H54 (cell line): ENCODE results near the gene COMT.

ENCODE experiments used
- DNase-seq: peaks from one replicate; pipeline ENCODE4 v3.0.0; 2011; ENCODE audit warnings: low spot score, mixed read lengths; ENCODE audit not compliant: insufficient read length
- FAIRE-seq: peaks from 3 replicates; lab custom pipeline; 2011; peaks lifted over from hg19 to GRCh38; lab: Jason Lieb, UNC
- POLR2A ChIP-seq: IDR thresholded peaks from 2 replicates; pipeline ENCODE4 v1.6.1; 2011; ENCODE audit warnings: low read depth, mild to moderate bottlenecking, low read length

COMT gene

GRCh38 chr22:20009582-20010306 lies 68.2 kb downstream of the COMT start:
- no peak for TF ChIP-seq POLR2A
- DNase-seq, result no peak
- no peak for FAIRE-seq

- DNase-seq (no peak), FAIRE-seq (no peak)
- TF ChIP-seq POLR2A, result no peak
Measured at GRCh38 chr22:20010307-20011122, 68.9 kb downstream of the COMT start.

GRCh38 chr22:20011123-20011992 lies 69.8 kb downstream of the COMT start:
- DNase-seq (no peak), FAIRE-seq (no peak)
- no peak for TF ChIP-seq POLR2A

GRCh38 chr22:20011993-20012740 lies 70.6 kb downstream of the COMT start:
- no peak for DNase-seq
- no peak for FAIRE-seq
- TF ChIP-seq POLR2A, result no peak

GRCh38 chr22:20012741-20013331 lies 71.3 kb downstream of the COMT start:
- FAIRE-seq (no peak), DNase-seq (no peak)
- TF ChIP-seq POLR2A, result no peak

- TF ChIP-seq POLR2A, result no peak
- no peak for DNase-seq
- FAIRE-seq, result no peak
Measured at GRCh38 chr22:20013382-20013871, 71.9 kb downstream of the COMT start.

- no peak for TF ChIP-seq POLR2A
- DNase-seq, result no peak
- FAIRE-seq, result no peak
Measured at GRCh38 chr22:20014526-20015186, 73.1 kb downstream of the COMT start.

GRCh38 chr22:20015187-20015625 lies 73.6 kb downstream of the COMT start:
- DNase-seq, result no peak
- TF ChIP-seq POLR2A, result no peak
- FAIRE-seq, result no peak

GRCh38 chr22:20015971-20016733 lies 74.6 kb downstream of the COMT start:
- DNase-seq (no peak), FAIRE-seq (no peak)
- TF ChIP-seq POLR2A, result no peak

GRCh38 chr22:20016734-20017621 lies 75.4 kb downstream of the COMT start, which contains the start of gene ARVCF:
Gene ARVCF, minus strand, starts transcription at chr22:20016823. Its CDS starts 26,029 bp downstream, at chr22:19990794.
- TF ChIP-seq POLR2A, result no peak
- peak; percentile 96 for DNase-seq
- no peak for FAIRE-seq
